K562 (cell line): ENCODE results near the gene IMMP1L. TPM values are rescaled to one million over a fixed set of nuclear protein-coding genes. Genes with fewer than 3 reads are reported as not detected.

Source experiments
- ATF4 ChIP-seq: fragments of 450-650 bp; formaldehyde crosslinking; IDR thresholded peaks from 2 replicates; pipeline ENCODE4 v1.4.0; 2022; ENCODE audit warnings: mild to moderate bottlenecking, moderate library complexity
- CBFA2T2 ChIP-seq: fragments of 450-650 bp; conservative IDR thresholded peaks from 2 replicates; pipeline ENCODE4 v1.6.1; 2017; ENCODE audit warnings: mild to moderate bottlenecking
- E4F1 ChIP-seq: fragments of 250-450 bp; sonication (Bioruptor Pico); IDR thresholded peaks from 2 replicates; pipeline ENCODE4 v1.5.0; 2021; ENCODE audit warnings: mild to moderate bottlenecking, borderline replicate concordance
- GTF3C2 ChIP-seq: IDR thresholded peaks from 3 replicates; pipeline ENCODE4 v1.6.1; 2011; ENCODE audit warnings: borderline replicate concordance, mild to moderate bottlenecking, moderate library complexity; ENCODE audit not compliant: insufficient read length; ENCODE audit errors: extremely low read depth
- KAT8 ChIP-seq: fragments of 450-650 bp; IDR thresholded peaks from 2 replicates; pipeline ENCODE4 v1.6.1; 2016; ENCODE audit warnings: low read depth, mild to moderate bottlenecking
- KDM4B ChIP-seq, 2 experiments: fragments of 450-650 bp in 1 of 2; sonication (generic) in 1 of 2; IDR thresholded peaks; 2 replicates each; pipeline ENCODE4 v1.6.1; 2016 to 2017; ENCODE audit warnings: borderline replicate concordance in 2 of 2, antibody characterized with exemption in 1 of 2, low read depth in 1 of 2, mild to moderate bottlenecking in 1 of 2
- MXI1 ChIP-seq: IDR thresholded peaks from 2 replicates; pipeline ENCODE4 v1.6.1; 2011; ENCODE audit warnings: low read depth, mild to moderate bottlenecking, improper control_type of control experiment, low read length
- PHF8 ChIP-seq: fragments of 200-600 bp; sonication (generic); IDR thresholded peaks from 2 replicates; pipeline ENCODE4 v1.6.1; 2012; ENCODE audit warnings: mixed run types, mild to moderate bottlenecking, inconsistent platforms, low read length, moderate library complexity, borderline replicate concordance
- SMARCA5 ChIP-seq: fragments of 450-650 bp; IDR thresholded peaks from 2 replicates; pipeline ENCODE4 v1.6.1; 2016
- TAL1 ChIP-seq: fragments of 450-650 bp; IDR thresholded peaks from 2 replicates; pipeline ENCODE4 v1.6.1; 2016; ENCODE audit warnings: mild to moderate bottlenecking
- ZBTB26 ChIP-seq: fragments of 450-650 bp; formaldehyde crosslinking; IDR thresholded peaks from 2 replicates; pipeline ENCODE4 v1.4.0; 2022; ENCODE audit warnings: missing genetic modification characterization
- ZFX ChIP-seq: sonication (generic); formaldehyde crosslinking; IDR thresholded peaks from 2 replicates; pipeline ENCODE4 v1.8.0; 2022; ENCODE audit warnings: mild to moderate bottlenecking, missing genetic modification reagents, moderate library complexity
- ZNF133 ChIP-seq: fragments of 250-450 bp; sonication (Bioruptor Pico); IDR thresholded peaks from 2 replicates; pipeline ENCODE4 v1.4.0; 2020; ENCODE audit warnings: mild to moderate bottlenecking
- ZNF140 ChIP-seq: fragments of 250-450 bp; sonication (Bioruptor Pico); IDR thresholded peaks from 2 replicates; pipeline ENCODE4 v1.8.0; 2021; ENCODE audit warnings: moderate library complexity, mild to moderate bottlenecking, inconsistent platforms
- ZNF280B ChIP-seq: fragments of 250-450 bp; sonication (Bioruptor Pico); IDR thresholded peaks from 2 replicates; pipeline ENCODE4 v1.5.1; 2021; ENCODE audit warnings: mild to moderate bottlenecking
- ZNF75A ChIP-seq: fragments of 450-650 bp; formaldehyde crosslinking; IDR thresholded peaks from 2 replicates; pipeline ENCODE4 v1.4.0; 2020; ENCODE audit warnings: mild to moderate bottlenecking
- polyA plus RNA-seq, 8 experiments: library from polyadenylated mRNA; depleted of rRNA in 4 of 8; stranded (reverse) in 5 of 8; unstranded in 3 of 8; fragments of >200 nt; fragmentation: Nextera tagmentation in 2 of 8; fragmentation: Illumina TruSeq in 1 of 8; extraction: Ambion mirVana in 2 of 8; extraction: Trizol in 1 of 8; gene quantifications; 2 replicates each; pipeline versions ENCODE4 v1.2.1 to v1.2.3, GENCODE V29; 2011 to 2014; ENCODE audit warnings: inconsistent platforms in 1 of 8, missing spikeins in 1 of 8
- total RNA-seq, 7 experiments: library from RNA; depleted of rRNA in 6 of 7; stranded (reverse); fragments of >200 nt in 6 of 7; fragmentation: Illumina TruSeq in 2 of 7; extraction: Trizol in 2 of 7; gene quantifications; 2 replicates each; pipeline versions ENCODE4 v1.2.1 to v1.2.3, GENCODE V29; 2011 to 2021; ENCODE audit warnings: low replicate concordance in 1 of 7

IMMP1L gene
- total and polyA plus RNA-seq, 9 of the 15 experiments (the other 6 are each of a cell fraction or from before 2014, with no cell fraction given) = 56.0 to 245 (median 169) TPM

- no peak for TF ChIP-seq GTF3C2
- 0 out of 2 replicates have a peak, but pooled peaks have one; percentile 52 for TF ChIP-seq ZNF75A (CRISPR knock-in tag)
- no peak for TF ChIP-seq ZNF280B (CRISPR knock-in tag)
- TF ChIP-seq ZNF133 (CRISPR knock-in tag) = no peak
- TF ChIP-seq PHF8 = no peak
- no peak for TF ChIP-seq ZFX (CRISPR knock-in tag)
- TF ChIP-seq ZNF140 (CRISPR knock-in tag) = no peak
- TF ChIP-seq MXI1 = no peak
- TF ChIP-seq CBFA2T2 = no peak
- no peak for TF ChIP-seq TAL1
- 0 out of 2 replicates have a peak, but pooled peaks have one; percentile 22 for TF ChIP-seq ATF4 (CRISPR knock-in tag)
- TF ChIP-seq KAT8 = no peak
- TF ChIP-seq E4F1 = no peak
- no peak for TF ChIP-seq KDM4B (IDR thresholded peaks at IDR 0.05; ENCODE audit: borderline replicate concordance in 2 of 2, low read depth in 1 of 2)
- no peak for TF ChIP-seq SMARCA5
- TF ChIP-seq ZBTB26 (CRISPR knock-in tag) = no peak
These were observed 90.3 kb downstream of the IMMP1L start (continued) for GRCh38 chr11:31419138-31419537.
